KG1 (cell line): Measurements from ENCODE around the gene RINL.
"Not testable (repeated sequence)": the region's sequence is repeated elsewhere in the genome, so short reads cannot be mapped to it uniquely, and the experiment has no call there.

Experiments used
- DNase-seq: peaks from one replicate; lab custom pipeline; 2025; lab: John Stamatoyannopoulos, UW

RINL gene

DNA sequence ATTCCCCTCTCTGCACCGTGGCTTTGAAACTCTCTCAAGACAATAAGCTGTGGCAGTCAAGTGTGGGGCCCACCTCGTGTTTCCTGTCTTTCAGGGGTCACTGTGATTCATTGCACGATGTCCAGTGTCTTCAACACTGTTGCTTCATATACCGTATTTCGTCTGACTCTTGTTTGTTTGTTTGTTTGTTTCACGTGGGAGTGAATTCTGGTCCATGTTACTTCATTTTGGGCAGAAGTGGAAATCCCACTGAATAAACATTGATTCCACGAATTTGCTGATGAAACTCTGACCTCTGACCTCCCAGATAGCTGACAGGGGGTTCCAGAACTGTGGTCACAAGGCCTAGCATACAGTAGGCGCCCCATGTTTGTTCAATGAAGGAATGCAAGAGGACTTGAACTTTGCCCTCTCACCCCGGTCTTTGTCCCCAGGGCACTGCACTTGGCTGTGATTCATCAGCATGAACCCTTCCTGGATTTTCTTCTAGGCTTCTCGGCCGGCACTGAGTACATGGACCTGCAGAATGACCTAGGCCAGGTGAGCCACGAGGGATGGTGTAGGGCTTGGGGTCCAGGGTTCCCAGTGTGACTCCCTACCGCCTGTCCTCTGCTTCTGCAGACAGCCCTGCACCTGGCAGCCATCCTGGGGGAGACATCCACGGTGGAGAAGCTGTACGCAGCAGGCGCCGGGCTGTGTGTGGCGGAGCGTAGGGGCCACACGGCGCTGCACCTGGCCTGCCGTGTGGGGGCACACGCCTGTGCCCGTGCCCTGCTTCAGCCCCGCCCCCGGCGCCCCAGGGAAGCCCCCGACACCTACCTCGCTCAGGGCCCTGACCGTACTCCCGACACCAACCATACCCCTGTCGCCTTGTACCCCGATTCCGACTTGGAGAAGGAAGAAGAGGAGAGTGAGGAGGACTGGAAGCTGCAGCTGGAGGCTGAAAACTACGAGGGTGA is 26.8 kb upstream of the RINL start:
- DNase-seq = no peak

DNA sequence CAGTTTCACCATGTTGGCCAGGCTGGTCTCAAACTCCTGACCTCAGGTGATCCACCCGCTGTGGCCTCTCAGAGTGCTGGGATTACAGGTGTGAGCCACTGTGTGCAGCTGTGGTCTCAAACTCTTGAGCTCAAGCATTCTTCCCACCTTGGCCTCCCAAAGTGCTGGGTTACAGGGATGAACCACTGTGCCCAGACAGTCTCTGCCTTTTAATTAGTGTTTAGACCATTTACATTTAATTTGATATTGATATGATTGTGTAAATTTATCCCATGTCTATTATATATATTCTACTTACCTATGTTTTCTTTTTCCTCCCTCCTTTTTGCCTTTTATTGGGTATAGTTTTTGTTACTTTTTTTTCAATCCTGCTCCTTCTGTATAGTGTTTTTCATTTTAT is 23.6 kb upstream of the RINL start:
- no peak for DNase-seq

DNA sequence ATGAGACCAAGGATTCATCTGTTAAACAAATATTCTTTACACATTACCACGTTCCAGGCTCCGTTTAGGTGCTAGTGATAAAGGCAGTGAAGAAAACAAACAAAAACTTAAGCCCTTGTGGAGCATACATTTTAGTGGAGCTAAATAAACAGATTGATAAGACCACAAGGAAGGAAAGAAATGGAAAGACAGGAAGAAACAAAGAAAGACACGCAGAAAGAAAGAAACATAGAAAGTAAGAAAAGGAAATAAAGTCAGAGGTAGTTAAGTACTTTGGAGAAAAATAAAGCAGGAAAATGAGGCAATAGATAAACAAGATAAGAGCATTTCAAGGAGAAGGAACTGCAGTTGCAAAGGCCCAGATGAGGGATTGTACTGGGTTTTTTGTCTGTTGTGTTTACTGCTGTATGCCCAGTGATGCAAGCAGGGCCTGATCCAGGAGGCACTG is 22.7 kb upstream of the RINL start:
- no peak for DNase-seq

DNA sequence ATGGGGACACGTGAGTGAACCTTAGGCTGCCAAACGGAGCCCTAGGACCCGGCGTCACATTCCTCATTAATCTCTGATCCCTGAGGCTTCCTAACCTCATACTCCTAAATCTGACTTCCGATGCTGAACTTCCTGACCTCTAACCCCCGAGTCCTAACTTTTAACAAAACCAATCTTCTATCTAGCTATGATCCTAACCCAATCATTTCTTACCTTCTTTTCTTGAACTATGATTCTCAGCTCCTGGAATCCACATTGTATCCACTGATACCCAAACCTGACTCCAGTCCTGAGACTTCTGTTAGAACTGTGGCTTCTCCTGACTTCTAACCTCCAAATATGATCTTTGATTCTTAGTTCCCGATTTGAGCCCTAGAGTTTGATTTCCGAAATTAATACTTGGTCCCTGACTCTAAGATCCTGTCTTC is 22.1 kb upstream of the RINL start:
- DNase-seq = no peak

DNA sequence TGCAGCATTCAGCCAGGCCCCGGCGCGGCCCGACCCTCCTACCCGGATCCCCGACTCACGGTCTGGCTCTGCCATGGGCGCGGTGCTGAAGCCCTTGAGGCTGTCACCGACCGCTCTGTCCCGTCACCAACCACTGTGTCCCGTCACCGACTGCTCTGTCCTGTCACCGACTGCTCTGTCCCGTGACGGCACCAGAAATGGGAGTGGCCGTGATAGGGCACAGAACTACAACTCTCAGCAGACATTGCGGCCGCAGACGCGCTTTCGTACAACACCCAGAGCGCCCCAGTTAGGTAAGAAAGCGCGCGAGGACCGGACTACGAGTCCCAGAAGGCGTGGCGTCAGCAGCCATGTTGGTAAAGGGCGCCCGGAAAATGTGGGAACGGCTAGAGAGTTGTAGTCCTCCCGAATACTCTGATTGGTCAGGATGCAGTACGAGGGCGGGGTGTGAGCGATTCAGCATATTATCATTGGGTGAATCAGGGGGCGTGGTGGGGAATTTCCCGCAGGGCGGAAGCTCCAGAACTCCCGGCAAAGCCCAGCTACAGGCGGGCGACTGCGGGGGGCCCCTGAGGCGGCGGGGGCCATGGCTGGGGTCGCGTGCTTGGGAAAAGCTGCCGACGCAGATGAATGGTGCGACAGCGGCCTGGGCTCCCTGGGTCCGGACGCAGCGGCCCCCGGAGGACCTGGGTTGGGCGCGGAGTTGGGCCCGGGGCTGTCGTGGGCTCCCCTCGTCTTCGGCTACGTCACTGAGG is 21.5 kb upstream of the RINL start, which contains the start of the genes NFKBIB and SIRT2:
TSS of gene NFKBIB (plus strand) at position 523 of the 755 bp plus-strand sequence. CDS start at position 587, 64 bp downstream.
TSS of gene SIRT2 (minus strand) at position 172 of the 755 bp plus-strand sequence. CDS start at position 75, 97 bp downstream.
- peak; percentile 97 for DNase-seq

DNA sequence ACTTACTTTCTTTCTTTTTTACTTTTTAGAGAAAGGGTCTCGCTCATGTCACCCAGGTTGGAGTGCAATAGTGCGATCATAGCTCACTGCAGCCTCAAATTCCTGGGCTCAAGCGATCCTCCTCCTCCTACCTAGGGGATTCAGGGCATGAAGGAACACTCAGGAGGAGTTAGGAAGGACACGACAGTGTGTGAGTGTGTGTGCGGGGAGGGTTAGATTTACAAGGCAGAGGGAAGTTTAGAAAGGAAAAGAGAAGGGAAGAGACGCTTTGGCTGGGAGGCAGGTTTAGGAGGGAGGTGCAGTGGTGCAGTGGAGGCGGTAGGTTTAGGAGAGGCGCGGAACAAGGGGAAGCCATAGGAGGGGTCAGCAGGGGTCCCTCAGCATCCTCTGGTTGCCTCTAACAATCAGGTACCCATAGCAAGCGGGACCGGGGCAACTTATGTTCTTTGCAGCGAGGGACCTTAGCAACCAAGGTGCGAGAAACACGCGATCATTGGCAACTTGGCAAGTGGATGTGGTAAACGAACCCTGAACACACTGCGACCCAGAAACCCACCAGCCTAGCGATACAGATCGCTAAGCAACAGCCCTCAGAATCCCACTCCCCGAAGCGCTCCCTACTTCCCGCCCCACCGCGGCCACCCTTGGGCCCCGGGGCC is 20.8 kb upstream of the RINL start:
- DNase-seq = no peak

DNA sequence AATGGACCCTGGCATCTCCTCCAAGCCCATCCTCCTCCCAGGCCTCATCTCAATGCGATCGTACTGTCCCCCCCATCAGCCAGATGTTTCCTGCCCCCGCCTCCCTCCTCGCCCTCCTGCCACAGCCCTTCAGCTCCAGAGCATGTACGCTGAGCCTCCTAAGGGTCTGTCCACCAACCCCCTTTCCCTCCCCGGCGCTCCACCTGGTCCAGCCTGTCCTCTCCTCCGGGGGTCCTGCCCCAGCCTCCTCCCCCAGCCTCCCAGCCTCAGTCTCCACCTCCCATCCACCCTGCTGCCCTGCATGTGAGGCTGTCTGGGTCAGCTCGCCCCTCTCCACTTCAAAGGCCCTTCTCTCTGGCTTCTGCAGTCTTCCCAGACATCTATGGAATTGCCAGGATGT is 16.9 kb upstream of the RINL start:
- DNase-seq = no peak

DNA sequence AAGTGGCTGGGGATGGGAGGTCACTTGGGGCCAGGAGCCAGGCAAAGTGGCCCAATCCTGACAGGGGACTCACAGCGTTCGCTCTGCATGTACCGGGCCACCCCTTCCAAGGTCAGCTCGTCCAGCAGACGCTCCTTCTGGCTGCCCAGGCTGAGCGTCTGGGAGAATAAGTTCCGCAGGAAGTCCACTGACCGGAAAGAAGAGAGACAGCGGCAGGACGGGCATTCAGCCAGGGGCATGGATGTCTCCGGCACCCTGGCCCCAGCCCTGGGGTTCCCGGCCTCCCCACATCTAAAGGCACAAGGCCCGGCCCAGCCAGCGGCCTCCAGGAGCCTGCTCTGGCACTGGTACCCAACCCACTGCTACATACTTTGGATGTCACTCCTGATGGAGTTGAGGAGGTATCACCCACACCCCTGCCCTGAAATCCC is 15.3 kb upstream of the RINL start:
- no peak for DNase-seq

DNA sequence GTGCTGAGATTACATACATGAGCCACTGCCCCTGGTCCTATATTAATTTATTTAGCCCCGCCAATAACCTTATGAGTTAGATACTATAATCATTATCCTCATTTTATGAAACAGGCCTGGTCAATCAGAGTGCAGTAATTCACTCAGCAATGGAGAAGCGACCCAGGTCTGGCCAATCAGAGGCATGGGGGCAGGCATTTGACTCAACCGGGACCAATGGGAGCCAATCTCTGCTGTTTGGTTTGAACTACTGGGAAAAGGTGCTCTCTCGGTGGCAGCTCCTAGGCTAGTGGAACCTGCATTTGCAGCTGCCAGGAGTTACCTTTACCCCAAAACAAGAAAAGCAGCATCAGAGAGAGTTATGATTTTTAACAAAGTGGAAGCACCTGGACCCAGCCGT is 14.8 kb upstream of the RINL start:
- DNase-seq = no peak

DNA sequence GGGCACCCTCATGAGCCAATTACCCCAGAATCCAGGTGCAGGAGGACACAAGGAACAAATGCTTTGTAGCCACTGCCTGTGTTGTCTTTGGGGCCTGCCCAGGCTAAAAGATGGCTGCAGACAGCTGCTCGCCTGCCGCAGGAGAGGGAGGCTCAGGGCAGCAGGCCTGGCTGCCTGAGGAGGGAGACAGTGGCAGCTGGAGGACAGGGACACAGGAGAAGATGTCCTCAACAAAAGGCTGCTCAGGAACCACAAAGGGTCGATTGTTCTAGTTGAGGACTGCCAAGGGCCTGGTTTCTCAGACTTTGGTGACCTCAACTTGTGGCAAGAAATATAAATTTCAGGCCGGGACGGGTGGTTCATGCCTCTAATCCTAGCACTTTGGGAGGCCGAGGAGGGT is 13.7 kb upstream of the RINL start:
- no peak for DNase-seq

DNA sequence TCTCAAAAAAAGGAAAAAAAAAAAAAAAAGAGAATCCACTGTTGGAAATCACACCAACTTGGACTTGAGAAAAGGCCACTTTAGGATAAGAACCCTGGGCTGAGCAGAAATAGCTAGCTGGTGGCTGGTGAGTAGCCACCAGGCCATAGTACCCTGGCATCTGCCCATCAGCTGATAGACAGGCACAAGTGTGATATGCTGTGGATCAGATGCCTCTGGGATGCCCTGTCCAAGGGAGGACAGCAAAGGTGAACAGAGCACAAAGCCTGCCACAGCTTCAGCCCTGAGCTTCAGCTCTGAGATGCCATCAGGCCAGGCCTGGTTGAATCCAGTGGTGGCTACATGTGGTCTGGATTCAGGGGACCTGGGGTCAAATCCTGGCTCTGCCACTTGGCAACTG is 12.6 kb upstream of the RINL start:
- no peak for DNase-seq

DNA sequence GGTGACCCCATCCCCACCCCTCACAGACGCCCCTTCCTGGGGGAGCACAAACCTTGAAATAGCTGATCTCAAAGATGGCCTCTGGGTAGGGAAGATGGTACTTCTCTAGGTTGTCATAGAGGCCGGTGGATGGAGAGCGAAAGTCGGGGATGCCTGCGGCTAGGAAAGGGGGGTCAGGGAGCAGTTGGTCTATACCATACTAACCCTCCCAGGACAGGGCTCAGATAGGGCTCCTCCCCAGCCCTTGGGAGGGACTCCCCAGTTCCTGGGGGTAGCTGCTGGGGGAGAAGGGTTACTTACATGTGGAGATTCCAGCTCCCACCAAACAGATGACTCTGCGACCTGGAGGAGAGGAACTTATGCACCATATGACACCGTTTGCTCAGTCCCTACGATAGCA is 11.7 kb upstream of the RINL start:
- DNase-seq = no peak

DNA sequence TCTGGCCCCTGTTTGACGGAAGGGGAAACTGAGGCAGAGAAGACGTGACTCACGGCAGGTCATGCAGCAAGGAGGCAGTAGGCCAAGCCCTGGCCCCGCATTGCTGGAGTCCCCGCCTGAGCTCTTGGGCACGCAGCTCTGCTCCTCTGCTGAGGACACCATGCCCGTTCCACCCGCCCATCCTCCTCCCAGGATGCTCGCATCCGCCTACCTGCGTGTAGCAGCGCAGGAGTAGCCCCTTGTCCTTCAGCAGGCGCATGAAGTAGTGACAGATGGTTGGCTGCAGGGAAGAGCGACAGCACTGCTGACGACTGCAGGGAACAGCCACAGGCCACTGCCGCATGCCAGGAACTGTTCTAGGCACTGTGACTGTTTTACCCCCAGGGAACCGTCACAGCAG is 10.8 kb upstream of the RINL start:
- no peak for DNase-seq

DNA sequence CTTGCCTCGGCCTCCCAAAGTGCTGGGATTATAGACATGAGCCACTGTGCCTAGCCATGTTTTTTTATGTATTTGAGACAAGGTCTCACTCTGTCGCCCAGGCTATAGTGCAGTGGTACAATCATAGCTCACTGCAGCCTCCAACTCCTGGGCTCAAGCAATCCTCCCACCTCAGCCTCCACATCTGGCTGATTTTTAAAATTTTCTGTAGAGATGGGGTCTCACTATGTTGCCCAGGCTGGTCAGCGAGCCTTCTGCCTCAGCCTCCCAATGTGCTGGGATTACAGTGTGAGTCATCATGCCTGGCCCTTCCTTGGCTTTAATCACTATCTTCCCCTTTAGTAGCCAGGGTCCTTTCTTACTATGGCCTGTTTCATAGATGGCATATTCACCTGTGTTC is 6.6 kb upstream of the RINL start:
- DNase-seq = not testable (repeated sequence)

DNA sequence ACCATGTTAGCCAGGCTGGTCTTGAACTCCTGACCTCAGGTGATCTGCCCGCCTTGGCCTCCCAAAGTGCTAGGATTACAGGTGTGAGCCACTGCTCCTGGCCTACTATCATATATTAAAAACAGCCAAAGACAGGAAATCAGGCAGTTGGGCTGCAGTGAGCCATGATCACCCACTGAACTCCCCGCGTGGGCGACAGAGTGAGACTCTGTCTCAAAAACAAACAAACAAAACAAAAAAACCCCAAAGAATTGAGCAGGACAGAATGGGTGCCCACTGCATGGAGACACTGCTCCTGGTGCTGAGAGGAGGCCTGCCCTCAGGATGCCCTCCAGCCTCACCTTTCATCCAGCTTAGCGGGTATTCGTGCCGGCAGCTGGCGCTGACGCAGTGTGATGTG is 5.2 kb upstream of the RINL start:
- no peak for DNase-seq

DNA sequence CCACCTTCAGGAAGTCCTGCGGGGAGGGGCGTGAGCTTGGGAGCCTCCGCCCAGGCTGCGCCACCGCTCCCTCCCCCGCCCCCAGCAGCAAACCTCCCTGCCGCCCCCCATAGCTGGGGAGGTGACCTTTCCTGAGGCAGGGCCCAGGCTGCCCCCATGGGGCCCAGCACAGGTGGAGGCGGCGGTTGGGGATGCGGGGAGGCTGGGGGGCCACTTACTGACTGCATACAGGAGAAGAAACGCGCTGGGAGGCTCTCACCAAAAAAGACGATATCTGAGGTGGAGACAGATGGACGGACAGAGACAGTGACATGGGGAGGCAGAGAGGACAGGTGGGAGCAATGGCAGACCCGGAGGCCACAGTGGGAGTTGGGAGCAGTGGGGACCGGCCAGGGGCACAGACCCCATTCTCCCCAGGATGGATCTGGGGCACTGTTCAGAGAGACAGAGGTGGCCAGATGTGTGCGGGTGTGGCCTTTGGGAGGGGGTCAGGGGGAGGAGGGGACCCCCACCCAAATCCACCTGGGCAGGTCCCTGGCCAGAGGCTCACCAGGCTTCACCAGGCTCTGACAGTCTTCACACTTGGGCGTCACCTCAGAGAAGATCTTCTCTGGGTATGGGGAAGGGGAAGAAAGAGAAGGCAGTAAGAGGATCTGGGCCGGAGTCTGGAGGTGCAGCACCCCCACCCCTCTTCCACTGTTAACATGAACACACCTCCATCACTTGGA is 3.0 kb upstream of the RINL start:
- no peak for DNase-seq

DNA sequence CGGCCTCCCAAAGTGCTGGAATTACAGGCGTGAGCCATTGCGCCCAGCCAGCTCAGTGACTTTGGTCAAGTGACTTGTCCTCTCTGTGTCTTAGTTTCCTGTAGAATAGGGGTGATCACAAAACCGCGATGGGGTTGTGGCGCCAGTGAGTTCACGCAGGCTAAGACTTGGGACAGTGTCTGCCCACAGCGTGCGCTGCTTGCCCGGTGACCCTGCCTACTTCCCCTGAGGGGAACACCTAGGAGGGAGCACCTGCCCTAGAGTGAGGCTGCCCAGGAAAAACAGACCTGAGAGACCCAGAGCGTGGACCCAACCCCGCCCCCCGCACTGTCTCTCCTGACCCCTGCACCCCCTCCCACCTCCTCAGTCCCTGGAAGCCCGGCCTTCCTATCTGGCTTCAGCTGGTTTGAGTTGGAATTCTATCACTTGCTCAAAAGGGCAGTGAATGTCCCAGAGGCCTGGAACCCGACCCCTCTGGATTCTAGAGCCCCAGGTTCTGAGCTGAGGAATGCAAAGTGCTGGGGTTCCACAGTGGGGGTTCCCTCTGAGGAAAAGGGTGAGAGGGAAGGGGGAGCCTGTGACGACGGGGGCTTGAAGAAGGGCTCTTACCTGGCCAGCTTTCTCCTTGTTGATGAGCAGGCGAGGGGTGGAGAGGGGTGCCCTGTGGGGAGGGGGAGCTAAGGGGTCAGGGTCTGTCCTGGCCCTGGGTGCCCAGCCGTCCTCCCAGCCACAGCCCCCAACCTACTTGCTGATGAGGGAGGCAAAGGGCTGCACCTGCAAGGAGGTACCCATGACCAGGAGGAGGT is 2.2 kb upstream of the RINL start:
- no peak for DNase-seq

DNA sequence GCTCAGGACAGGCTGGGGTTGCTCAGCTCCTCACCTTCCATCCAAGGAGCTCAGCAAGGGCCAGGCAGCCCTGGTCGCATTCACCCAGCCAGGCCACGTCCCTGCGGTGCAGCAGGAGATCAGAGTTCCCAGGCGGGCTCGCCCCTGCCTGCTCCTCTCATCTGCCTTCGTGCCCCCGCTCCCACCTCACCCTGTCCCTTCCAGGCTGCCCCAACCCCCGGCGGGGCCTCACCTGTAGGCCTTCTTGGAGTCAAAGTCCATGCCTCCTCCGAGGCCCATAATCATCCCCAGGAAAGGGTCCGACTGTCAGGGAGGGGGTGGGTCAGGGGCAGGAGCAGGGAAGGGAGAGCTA is 1.3 kb upstream of the RINL start:
- DNase-seq = no peak

DNA sequence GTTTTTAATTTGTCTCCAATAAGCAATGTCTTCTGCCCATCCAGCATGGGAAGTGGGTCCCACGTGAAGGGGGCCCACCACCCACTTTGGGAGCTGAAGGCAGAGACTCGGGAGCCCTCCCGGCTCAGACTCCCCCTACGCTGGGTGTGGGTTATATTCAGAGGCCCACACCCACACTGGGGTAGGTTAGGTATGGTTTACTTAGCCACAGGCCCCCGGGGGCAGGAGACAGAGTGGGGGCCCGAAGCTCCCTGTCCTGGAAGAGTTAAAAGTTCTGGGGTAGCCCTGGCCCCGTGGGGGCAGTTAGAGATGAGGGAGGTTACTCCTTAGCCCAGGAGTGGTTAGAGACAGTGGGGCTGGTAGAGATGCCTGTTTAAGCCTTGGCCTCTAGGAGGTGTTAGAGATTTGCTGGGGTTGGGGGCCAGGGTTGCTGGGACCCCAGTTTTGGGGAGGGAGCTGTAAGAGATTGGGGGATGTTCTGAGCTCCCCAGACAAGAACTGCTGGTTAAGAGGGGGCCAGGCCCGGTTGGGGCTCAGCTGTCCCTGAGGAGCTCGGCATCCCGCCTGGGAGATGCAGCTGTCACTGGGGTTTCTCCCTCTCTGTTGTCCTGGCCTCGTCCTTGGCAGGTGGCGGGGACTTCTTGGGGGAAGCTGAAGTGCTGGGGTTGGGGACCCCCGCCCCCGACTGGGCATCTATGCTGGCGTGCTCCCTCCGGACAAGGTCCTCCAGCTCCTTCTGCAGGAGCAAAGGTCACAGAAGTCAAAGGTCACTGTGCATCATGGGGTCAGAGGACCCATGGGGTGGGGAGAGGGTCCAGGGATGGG is 712 bp upstream of the RINL start:
- DNase-seq = no peak
